ENCODE data around the gene RPUSD2. TPM values are rescaled to one million over a fixed set of nuclear protein-coding genes. Genes with fewer than 3 reads are reported as not detected.

The RPUSD2 gene
- total and polyA plus RNA-seq, 10 donors, result 7.1 to 12.3 (median 8.9) TPM

GRCh38 chr15:40564591-40565332, 4.3 kb upstream of the RPUSD2 start, which contains the start of gene CCDC32:
Gene CCDC32 (minus strand): TSS chr15:40565042. CDS start chr15:40563015, 2,027 bp downstream.
- peak; percentile 100 for DNase-seq
- H3K4me1 ChIP-seq, result peaks cover 18 to 66% (median 40%) of the 10 kb centered on the region in 6 donors
- intact Hi-C loops (cut with DNase I; ENCODE audit: low total_unique reads), result no loop called here
- peak within 1 kb of the TSS; percentile 87 to 98 (median 94) for H3K27ac ChIP-seq
- peak within 1 kb of the TSS; percentile 72 to 97 (median 84) for H3K4me3 ChIP-seq
- WGBS, 5 donors, result 0 to 1% (median 0%) methylated on average over 29 to 40 of the region's 40 CpGs
- H3K27me3 ChIP-seq (replicated peaks in 1 of 7), result no peaks in the 10 kb centered on the region
- TF ChIP-seq, protein P1, sequence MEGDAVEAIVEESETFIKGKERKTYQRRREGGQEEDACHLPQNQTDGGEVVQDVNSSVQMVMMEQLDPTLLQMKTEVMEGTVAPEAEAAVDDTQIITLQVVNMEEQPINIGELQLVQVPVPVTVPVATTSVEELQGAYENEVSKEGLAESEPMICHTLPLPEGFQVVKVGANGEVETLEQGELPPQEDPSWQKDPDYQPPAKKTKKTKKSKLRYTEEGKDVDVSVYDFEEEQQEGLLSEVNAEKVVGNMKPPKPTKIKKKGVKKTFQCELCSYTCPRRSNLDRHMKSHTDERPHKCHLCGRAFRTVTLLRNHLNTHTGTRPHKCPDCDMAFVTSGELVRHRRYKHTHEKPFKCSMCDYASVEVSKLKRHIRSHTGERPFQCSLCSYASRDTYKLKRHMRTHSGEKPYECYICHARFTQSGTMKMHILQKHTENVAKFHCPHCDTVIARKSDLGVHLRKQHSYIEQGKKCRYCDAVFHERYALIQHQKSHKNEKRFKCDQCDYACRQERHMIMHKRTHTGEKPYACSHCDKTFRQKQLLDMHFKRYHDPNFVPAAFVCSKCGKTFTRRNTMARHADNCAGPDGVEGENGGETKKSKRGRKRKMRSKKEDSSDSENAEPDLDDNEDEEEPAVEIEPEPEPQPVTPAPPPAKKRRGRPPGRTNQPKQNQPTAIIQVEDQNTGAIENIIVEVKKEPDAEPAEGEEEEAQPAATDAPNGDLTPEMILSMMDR (IDR thresholded peaks at IDR 0.05 in 8 of 11, conservative IDR thresholded peaks at IDR 0.05 in 3 of 11), result peak in 3 of 11 experiments; percentile 6 to 29 (median 19)
- TF ChIP-seq POLR2AphosphoS5 (IDR thresholded peaks at IDR 0.05), result peak; percentile 87 to 95 (median 95)
- TF ChIP-seq POLR2A (IDR thresholded peaks at IDR 0.05), result peak; percentile 45 to 72 (median 64)
- H3K9me3 ChIP-seq, result no peaks in the 10 kb centered on the region
- peaks cover 0 to 26% (median 11%) of the 10 kb centered on the region in 6 donors for H3K36me3 ChIP-seq

DNA sequence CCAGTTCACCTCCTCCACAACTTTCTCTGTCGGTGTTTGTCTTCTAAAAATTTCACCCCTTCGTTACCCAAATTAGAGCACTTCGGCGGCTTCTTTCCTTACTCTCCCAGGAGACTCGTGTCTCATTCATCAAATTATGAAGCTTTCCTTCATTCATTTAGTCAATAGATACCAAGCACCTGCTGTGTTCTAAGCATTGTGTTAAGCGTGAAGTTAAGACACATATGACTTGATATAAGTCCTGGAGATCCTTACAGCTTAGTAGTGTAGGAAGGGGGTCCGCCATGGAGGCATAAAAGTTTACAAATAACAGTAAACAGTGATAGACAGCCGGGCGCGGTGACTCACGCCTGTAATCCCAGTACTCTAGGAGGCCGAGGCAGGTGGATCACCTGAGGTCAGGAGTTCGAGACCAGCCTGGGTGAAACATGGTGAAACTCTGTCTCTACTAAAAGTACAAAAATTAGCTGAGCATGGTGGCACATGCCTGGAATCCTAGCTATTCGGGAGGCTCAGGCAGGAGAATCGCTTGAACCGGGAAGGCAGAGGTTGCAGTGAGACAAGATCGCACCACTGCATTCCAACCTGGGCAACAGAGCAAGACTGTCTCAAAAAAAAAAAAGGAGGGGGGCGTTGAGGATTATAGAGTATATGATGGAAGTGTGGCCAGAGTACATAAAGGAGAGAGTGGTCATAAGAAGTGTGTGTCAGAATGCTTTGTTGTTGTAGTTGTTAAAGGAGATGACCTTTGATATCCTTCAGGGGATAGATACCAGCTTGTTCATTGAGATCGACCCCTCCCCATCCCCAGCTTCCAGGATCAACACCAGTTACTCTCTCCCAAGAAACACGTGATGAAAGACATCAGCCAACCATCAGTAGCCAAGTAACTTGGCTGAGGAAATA, 3.5 kb upstream of the RPUSD2 start:
- no peak for DNase-seq
- Histone ChIP-seq H3K27me3 (replicated peaks in 1 of 7) (no peaks in the 10 kb centered on the region), H3K9me3 (no peaks in the 10 kb centered on the region), H3K4me1 (peaks cover 27 to 66% (median 48%) of the 10 kb centered on the region in 6 donors), H3K4me3 (peak overlapping the region; percentile 72 to 97 (median 84)), H3K36me3 (peaks cover 0 to 23% (median 11%) of the 10 kb centered on the region in 6 donors), H3K27ac (peak overlapping the region; percentile 87 to 98 (median 94))
- intact Hi-C loops (cut with DNase I; ENCODE audit: low total_unique reads), result no loop called here
- 46 to 60% (median 50%) methylated on average over 18 to 20 of the region's 20 CpGs for WGBS, 5 donors
- TF ChIP-seq, protein P1 (IDR thresholded peaks at IDR 0.05 in 8 of 11, conservative IDR thresholded peaks at IDR 0.05 in 3 of 11), result no peak
- TF ChIP-seq POLR2AphosphoS5 (IDR thresholded peaks at IDR 0.05), result no peak
- no peak for TF ChIP-seq POLR2A (IDR thresholded peaks at IDR 0.05)

DNA sequence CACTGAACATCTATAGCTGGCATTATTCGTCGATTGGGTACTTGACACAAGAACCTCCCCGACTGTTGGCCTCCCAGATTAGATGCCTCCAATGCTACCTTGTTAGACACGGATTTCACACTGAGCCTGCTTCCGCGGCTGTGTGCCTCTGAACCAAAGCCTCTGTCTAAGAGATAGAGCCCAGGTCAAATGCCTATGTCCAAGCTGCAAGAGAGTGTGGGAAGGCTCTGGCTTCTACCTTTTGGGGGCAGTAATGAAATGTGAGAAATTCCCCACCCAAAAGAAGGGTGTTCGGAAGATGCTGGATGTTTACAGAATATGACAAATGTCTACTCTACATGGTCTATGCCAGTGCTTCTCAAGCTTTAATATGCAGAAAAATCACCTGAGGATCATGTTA, 2.0 kb upstream of the RPUSD2 start:
- Histone ChIP-seq H3K4me3 (no peak overlapping the region), H3K4me1 (peaks cover 30 to 66% (median 52%) of the 10 kb centered on the region in 6 donors), H3K9me3 (no peaks in the 10 kb centered on the region), H3K27me3 (replicated peaks in 1 of 7) (no peaks in the 10 kb centered on the region), H3K36me3 (peaks cover 0 to 16% (median 12%) of the 10 kb centered on the region in 6 donors), H3K27ac (no peak overlapping the region)
- WGBS, 5 donors, result 42 to 66% (median 48%) methylated on average over 7 of the region's 7 CpGs
- no peak for DNase-seq
- intact Hi-C loops (cut with DNase I; ENCODE audit: low total_unique reads), result no loop called here
- TF ChIP-seq POLR2AphosphoS5 (IDR thresholded peaks at IDR 0.05) (no peak), POLR2A (IDR thresholded peaks at IDR 0.05) (no peak)
- TF ChIP-seq, protein P1 (IDR thresholded peaks at IDR 0.05 in 8 of 11, conservative IDR thresholded peaks at IDR 0.05 in 3 of 11), result no peak
